ENCODE data around the gene LRIT1. TPM values are rescaled to one million over a fixed set of nuclear protein-coding genes. Genes with fewer than 3 reads are reported as not detected.

LRIT1 gene
- polyA plus RNA-seq, 1 of the 3 experiments (the other 2 are of a cell fraction), result not detected

- WGBS (ENCODE audit: low lambda C conversion rate), result 10% methylated on average over 3 of the region's 5 CpGs
- ChIA-PET POLR2A (no interaction called here), CTCF (interaction anchor here (1.4 to 5.7 kb wide), 3 partner anchors 8 to 50 kb away, joined by 3 to 34 read pairs (median 13); no protein-coding TSS in a partner anchor)
- no peaks in the 10 kb centered on the region for H3K9me3 ChIP-seq
- no peak overlapping the region for H2AFZ ChIP-seq (ENCODE audit: low read depth)
- TF ChIP-seq MEF2A (IDR thresholded peaks at IDR 0.05; ENCODE audit: borderline replicate concordance, low read depth) (no peak), JUND (IDR thresholded peaks at IDR 0.05) (no peak), FOSL2 (IDR thresholded peaks at IDR 0.05; ENCODE audit: borderline replicate concordance, low read depth) (no peak), ELF1 (IDR thresholded peaks at IDR 0.05) (no peak), RCOR1 (IDR thresholded peaks at IDR 0.05; ENCODE audit: low read length) (no peak), POLR2AphosphoS5 (IDR thresholded peaks at IDR 0.05; ENCODE audit: low read depth, low read length) (no peak), NFIC (IDR thresholded peaks at IDR 0.05; ENCODE audit: borderline replicate concordance) (no peak), SMC3 (IDR thresholded peaks at IDR 0.05; ENCODE audit: low read depth, low read length) (no peak), SIN3A (IDR thresholded peaks at IDR 0.05; ENCODE audit: borderline replicate concordance, low read depth, low read length) (no peak), FOXJ3 (CRISPR knock-in tag; IDR thresholded peaks at IDR 0.05) (no peak), EP300 (IDR thresholded peaks at IDR 0.05; ENCODE audit: borderline replicate concordance in 1 of 2, low read depth in 1 of 2, low read length in 1 of 2) (no peak), EZH2phosphoT487 (IDR thresholded peaks at IDR 0.05; ENCODE audit: borderline replicate concordance, low read depth) (no peak), RFX5 (IDR thresholded peaks at IDR 0.05; ENCODE audit: low read length) (no peak), RXRA (IDR thresholded peaks at IDR 0.05; ENCODE audit: borderline replicate concordance, low read depth) (no peak)
- TF ChIP-seq, protein P1, sequence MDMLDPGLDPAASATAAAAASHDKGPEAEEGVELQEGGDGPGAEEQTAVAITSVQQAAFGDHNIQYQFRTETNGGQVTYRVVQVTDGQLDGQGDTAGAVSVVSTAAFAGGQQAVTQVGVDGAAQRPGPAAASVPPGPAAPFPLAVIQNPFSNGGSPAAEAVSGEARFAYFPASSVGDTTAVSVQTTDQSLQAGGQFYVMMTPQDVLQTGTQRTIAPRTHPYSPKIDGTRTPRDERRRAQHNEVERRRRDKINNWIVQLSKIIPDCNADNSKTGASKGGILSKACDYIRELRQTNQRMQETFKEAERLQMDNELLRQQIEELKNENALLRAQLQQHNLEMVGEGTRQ (IDR thresholded peaks at IDR 0.05; ENCODE audit: borderline replicate concordance, low read depth, low read length), result no peak
- TF ChIP-seq, protein P2, sequence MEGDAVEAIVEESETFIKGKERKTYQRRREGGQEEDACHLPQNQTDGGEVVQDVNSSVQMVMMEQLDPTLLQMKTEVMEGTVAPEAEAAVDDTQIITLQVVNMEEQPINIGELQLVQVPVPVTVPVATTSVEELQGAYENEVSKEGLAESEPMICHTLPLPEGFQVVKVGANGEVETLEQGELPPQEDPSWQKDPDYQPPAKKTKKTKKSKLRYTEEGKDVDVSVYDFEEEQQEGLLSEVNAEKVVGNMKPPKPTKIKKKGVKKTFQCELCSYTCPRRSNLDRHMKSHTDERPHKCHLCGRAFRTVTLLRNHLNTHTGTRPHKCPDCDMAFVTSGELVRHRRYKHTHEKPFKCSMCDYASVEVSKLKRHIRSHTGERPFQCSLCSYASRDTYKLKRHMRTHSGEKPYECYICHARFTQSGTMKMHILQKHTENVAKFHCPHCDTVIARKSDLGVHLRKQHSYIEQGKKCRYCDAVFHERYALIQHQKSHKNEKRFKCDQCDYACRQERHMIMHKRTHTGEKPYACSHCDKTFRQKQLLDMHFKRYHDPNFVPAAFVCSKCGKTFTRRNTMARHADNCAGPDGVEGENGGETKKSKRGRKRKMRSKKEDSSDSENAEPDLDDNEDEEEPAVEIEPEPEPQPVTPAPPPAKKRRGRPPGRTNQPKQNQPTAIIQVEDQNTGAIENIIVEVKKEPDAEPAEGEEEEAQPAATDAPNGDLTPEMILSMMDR (IDR thresholded peaks at IDR 0.05), result no peak
- TF ChIP-seq, protein P3, sequence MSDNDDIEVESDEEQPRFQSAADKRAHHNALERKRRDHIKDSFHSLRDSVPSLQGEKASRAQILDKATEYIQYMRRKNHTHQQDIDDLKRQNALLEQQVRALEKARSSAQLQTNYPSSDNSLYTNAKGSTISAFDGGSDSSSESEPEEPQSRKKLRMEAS (IDR thresholded peaks at IDR 0.05; ENCODE audit: low read depth), result no peak
- peaks cover 0 to 11% of the 10 kb centered on the region in 2 experiments; a peak in 1 of 4 replicates for H3K4me1 ChIP-seq (ENCODE audit: control insufficient read depth in 1 of 2, insufficient read depth in 2 of 2, low read depth in 1 of 2, low read length in 1 of 2)
- H3F3A ChIP-seq (replicated peaks; ENCODE audit: insufficient read depth), result no peaks in the 10 kb centered on the region
- H3K9ac ChIP-seq, result no peak overlapping the region
- H3K36me3 ChIP-seq (replicated peaks in 1 of 2; ENCODE audit: control insufficient read depth in 1 of 2, insufficient read depth in 2 of 2, low read length in 1 of 2), result no peaks in the 10 kb centered on the region
- DNase-seq, result no peak
- H3K9me2 ChIP-seq, result no peaks in the 10 kb centered on the region
- no peaks in the 10 kb centered on the region for H3K79me2 ChIP-seq (ENCODE audit: insufficient read depth)
- H4K20me1 ChIP-seq (ENCODE audit: insufficient read depth), result no peaks in the 10 kb centered on the region
- no peaks in the 10 kb centered on the region for H3K27me3 ChIP-seq (ENCODE audit: insufficient read depth)
- H3K4me3 ChIP-seq (ENCODE audit: low read depth in 2 of 2, low read length in 1 of 2), result no peak overlapping the region
- H3K4me2 ChIP-seq, result no peak overlapping the region
- H3K27ac ChIP-seq (ENCODE audit: low read depth in 2 of 2, low read length in 1 of 2), result no peak overlapping the region
Measured at GRCh38 chr10:84197643-84198042, 43.7 kb downstream of the LRIT1 start.
